Stimulated activated CD4-positive, alpha-beta T cell treated with anti-CD3 and anti-CD28 coated beads, Interleukin-15, amount 100 ng/mL, for 24 hours (primary cell): ENCODE measurements around the gene SAPCD2.
"Not testable (repeated sequence)": the region's sequence is repeated elsewhere in the genome, so short reads cannot be mapped to it uniquely, and the experiment has no call there.

Source experiments
- DNase-seq: peaks from one replicate; pipeline ENCODE4 v3.0.0-alpha.2; 2020

The SAPCD2 gene

DNA sequence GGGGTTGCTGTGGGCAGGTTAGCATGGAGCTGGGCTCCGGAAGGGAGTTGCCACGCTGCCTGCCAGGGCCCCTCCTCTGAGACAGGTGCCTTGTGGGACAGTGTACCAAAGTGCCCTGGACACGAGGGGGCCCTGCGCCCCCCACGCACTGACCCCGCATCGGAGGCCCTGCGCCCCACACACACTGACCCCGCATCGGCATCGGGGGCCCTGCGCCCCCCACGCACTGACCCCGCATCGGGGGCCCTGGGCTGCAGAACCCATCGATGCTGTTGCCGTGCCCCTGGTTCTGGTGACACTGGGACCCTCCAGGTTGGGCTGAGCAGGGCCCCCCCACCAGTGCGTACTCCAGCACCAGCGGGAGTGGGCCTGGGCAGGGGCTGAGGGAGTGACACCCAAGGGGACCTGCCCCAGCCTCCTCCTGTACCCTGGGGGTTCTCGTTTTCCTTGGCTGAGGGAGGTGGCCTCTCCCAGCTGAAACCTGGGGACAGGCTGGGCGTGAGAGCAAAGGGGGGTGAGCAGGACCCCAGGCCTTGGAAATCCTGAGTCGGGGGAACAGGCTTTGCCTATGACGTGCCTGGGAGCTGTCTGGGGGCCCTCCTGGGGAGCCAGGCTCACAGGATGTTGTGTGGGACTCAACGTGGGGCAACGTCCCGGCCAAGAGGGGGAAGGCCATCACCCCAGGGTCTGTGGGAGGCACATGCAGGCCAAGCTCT is 6.9 kb downstream of the SAPCD2 start:
- DNase-seq: no peak

DNA sequence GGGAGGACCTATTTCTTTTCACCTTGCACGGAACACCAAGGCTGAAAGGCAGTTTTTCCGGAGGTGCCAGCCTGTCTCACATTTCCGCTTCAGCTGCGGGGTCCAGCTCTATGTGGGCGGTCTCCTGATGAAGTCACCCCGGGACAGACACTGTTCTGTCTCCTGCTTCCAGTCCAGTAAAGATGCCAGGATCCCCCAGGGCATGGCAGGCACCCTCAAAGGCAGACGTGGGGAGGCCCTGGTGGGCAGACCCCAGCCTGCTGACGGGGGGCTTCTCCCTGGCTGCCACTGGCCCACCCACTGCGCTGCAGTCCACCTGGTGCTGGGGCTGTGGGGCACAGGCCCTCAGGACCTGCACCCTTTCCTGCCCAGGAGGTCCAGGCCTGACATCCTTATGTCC is 7.6 kb downstream of the SAPCD2 start:
- DNase-seq: not testable (repeated sequence)

DNA sequence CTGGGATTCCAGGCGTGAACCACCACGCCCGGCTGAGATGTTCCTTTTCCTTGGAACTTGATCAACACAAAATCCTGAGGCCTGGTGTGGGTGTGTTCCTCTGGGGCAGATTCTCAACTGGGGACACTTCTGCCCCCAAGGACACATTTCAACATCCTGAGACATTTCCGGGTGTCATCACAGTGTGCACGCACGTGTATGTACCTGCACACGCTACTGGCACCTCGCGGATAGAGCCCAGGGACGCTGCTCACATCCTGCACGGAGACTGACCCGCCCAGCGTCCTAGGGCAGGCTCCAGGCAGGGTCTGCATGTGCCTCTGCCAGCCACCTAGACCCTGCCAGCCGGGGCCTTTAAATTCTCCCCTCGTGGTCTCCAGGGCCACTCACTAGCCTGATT is 8.0 kb downstream of the SAPCD2 start:
- DNase-seq: no peak

DNA sequence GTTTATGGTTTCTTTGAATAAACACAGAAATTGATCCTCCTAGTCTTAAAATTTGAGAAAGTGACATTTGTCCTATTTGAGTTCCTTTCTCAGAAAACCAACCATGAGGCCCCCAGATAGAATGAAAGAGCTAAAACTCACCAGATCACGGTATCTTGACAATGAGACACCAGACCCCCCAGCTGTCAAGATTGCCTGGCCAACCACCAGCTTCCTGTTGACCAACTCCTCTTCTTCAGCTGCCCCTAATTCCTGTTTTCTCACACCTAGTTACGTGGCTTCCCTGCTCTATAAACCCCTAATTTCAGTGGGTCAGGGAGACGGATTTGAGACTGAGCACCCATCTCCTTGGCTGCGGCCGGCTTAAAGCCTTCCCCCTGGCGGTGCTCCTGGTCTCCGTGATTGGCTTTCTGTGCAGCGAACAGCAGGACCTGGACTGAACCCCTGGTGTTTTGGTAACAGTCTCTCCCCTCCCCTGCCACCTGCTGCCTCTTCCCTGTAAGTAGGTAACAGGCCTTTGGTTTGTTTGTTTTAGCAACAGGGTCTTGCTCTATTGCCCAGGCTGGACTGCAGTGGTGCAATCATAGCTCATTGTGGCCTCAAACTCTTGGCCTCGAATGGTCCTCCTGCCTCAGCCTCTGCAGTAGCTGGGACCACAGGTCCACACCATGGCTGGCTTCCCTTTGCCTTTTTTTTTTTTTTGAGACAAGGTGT is 11.7 kb downstream of the SAPCD2 start:
- DNase-seq: no peak

- DNase-seq: no peak
Measured at GRCh38 chr9:137057545-137057944, 12.8 kb downstream of the SAPCD2 start.

- DNase-seq: no peak
Measured at GRCh38 chr9:137056739-137057415, 13.5 kb downstream of the SAPCD2 start.

- no peak for DNase-seq
Measured at GRCh38 chr9:137055385-137056364, 14.7 kb downstream of the SAPCD2 start.

GRCh38 chr9:137054932-137055384 is 15.4 kb downstream of the SAPCD2 start:
- no peak for DNase-seq

DNA sequence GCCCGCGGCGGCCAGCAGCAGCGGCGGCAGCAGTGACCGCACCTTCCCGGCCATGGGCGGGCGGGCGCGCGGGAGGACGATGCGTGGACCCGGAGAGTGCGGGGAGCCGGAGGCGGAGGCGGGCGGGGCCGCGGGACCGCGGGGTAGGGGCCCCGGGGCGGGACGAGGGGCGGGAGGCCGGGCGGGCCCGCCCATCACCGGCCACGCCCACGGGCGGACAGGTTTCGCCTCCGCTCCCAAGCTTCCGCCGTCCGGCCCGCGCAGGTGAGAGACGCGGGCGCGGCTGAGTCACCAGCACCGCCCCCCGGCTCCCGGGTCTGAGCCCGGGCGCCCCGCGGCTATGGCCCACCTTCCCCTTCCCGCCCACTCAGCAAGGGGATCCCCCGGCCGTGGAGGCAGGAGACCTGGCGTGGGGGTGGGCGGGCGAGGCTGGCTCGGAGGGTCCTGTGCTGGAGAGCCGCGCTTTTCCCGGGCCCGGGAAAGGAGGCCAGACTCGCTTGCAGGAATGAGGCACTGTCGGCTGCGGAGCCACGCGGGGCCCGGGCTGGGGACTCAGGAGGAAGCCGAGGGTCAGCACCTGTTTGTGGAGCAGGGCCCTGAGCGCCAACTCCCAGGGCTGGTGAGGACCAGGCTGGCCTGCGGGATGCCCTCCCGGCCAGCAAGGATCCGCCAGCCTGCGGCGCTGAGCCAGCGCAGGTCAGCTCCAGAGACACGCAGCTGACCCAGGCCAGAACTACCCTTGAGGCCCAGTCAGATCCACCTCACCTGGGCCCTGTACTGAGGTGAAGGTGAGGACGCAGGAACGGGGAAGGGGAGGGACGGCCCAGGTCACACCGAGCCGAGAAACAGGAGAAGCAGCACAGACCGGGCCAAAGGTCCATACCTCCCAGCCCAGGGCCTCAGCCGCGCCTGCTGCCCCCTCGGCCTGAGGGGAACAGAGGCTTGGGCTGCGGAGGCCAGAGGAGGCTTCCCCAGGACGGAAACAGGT is 16.1 kb downstream of the SAPCD2 start, which contains the start of gene ENTPD2:
Gene ENTPD2 (minus strand): TSS at position 118 of the 988 bp plus-strand sequence. CDS start 64 bp downstream, at position 54.
- peak; percentile 65 for DNase-seq

GRCh38 chr9:137052998-137053943 is 17.1 kb downstream of the SAPCD2 start:
- no peak for DNase-seq

DNA sequence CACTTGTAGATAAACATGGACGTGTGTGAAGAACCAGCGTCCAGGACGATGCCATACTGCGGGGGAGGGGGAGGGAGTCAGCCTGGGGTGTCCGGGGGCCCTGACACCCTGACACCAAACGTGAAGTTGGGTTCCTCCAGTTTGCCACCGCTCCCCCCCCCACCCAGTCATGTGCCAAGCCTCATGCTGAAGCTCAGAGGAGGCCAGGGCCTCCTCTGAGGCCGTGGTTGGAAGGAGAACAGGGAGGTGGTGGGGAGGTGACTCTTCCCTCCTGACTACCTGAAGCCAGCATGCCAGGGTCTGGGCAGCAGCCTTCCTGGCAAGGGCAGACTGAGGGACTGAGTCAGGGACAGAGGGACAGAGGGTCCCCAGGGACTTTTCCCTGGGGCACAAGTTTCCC is 18.1 kb downstream of the SAPCD2 start:
- DNase-seq: no peak

DNA sequence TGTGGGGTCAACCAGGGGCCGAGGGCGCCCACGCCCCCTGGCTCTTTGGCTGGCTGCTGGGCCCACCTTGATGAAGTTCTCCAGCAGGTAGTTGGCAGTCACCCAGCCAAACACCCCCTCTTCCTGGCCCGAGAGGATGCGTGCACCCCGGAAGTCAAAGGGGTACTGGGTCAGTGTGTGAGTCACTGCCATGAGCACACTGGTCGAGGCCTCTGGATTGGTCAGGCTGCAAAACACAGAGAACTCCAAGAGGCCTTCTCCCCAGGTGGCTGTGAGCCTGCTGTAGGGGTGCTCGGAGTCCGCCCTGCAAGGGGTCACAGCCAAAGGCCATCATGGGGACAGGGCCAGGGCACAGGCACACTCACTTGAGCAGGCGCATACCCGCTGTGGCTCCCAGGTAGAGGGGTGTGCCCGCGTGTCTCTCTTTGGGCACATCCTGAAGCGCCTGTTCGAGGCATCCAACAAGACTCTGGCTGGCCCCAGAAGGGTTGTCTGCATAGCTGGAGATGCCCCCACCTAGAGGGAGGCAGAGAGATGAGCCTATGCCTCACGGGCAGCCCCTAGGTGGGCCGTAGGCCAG is 19.1 kb downstream of the SAPCD2 start:
- DNase-seq: no peak

DNA sequence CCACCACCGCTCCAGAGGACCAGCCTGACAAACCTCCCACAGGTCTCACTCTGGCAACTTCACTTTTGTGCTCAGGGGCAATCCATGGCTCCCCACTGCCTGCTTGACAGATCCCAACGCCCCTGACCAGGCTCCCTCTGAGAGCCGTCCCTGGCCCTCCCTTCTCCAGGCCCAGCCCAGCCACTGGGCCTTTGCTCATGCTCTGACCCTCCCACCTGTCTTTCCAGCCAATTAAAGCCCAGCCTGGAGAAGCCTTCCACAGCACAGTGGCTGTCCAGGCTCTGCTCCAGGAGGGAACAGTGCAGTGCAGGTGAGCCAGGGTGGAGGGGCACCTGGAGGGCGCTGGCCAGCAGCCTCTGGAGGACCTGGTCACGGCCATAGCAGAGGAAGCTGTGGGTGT is 19.8 kb downstream of the SAPCD2 start:
- DNase-seq: no peak

GRCh38 chr9:137049544-137050449 is 20.6 kb downstream of the SAPCD2 start:
- DNase-seq: peak; percentile 81

DNA sequence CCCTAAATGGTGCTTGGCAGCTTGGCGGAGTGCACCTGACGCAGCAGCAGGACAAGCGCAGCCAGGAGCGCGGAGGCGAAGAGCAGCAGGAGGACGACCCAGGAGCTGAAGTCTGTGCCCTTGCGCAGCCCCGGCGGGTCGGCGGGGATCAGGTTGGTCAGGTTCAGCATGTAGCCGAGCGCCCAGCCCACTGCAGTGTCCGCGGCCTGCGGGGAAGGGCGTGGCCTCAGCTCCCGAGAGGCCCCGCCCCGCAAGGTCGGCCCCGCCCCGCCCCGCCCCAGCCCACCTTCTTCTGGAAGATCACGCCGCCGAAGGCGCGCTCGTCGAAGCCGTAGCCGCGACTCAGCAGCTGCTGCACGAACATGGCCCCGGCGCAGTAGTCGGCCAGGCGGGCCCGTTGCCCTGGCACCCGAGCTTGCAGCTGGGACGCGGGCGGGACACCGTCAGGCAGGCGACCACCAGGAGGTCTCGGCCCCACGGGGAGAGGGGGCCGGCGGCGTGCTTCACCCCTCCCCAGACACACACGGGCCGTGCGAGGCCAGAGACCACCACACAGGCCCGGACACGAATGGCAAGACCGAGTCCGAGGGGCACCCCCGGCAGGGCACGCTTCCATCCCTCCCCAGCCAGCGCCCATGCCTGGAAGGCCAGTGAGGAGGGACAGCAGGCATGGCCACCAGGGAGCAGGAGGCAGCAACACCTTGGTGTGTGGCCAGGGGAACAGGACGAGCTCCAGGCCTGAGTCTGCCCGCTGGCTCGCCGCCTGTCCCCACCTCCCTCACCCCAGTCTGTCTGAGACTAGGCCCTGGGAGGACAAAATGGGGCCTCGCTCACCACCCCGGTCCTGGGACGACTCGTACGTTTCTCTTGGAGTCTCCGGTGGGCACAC is 21.5 kb downstream of the SAPCD2 start:
- DNase-seq: no peak

- peak; percentile 89 for DNase-seq
Measured at GRCh38 chr9:137046088-137046787, 24.1 kb downstream of the SAPCD2 start, which contains the start of gene NPDC1. Gene NPDC1 (minus strand): TSS chr9:137046177. CDS start chr9:137045989, 188 bp downstream.
